Stimulated activated naive B cell treated with anti-CD40 and anti-IgM and Interleukin-4, amounts not matched to agents 10 μg/mL and 1 μg/mL and 100 μg/mL, for 72 hours (primary cell): Measurements from ENCODE around the gene SLC25A12.
"Not testable (repeated sequence)": the region's sequence is repeated elsewhere in the genome, so short reads cannot be mapped to it uniquely, and the experiment has no call there.

ENCODE experiments used
- ATAC-seq, 2 donors: fragments of 150-1000 bp; cut with Tn5 transposase; replicated peaks; 2 replicates each; pipeline ENCODE4 v1.10.0; 2021; ENCODE audit warnings: moderate library complexity in 1 of 2
- DNase-seq: peaks from one replicate; pipeline ENCODE4 v3.0.0; 2021
- H3K27ac Mint-ChIP-seq: one replicate; pipeline ENCODE4 v1.8.0; 2022; ENCODE audit warnings: mild to moderate bottlenecking, mixed read lengths
- H3K27me3 Mint-ChIP-seq, 2 donors: one replicate each; pipeline ENCODE4 v1.8.0; 2022; ENCODE audit warnings: mixed read lengths in 2 of 2
- H3K36me3 Mint-ChIP-seq, 2 donors: one replicate each; pipeline ENCODE4 v1.8.0; 2022; ENCODE audit warnings: mixed read lengths in 2 of 2, mild to moderate bottlenecking in 1 of 2
- H3K4me1 Mint-ChIP-seq, 2 donors: one replicate each; pipeline ENCODE4 v1.8.0; 2022; ENCODE audit warnings: mixed read lengths in 2 of 2, mild to moderate bottlenecking in 1 of 2
- H3K4me3 Mint-ChIP-seq, 2 donors: one replicate each; pipeline ENCODE4 v1.8.0; 2022; ENCODE audit warnings: mild to moderate bottlenecking in 2 of 2, mixed read lengths in 2 of 2, moderate library complexity in 1 of 2
- H3K9me3 Mint-ChIP-seq, 2 donors: one replicate each; pipeline ENCODE4 v1.8.0; 2022; ENCODE audit warnings: mixed read lengths in 2 of 2, mild to moderate bottlenecking in 1 of 2

Gene SLC25A12

DNA sequence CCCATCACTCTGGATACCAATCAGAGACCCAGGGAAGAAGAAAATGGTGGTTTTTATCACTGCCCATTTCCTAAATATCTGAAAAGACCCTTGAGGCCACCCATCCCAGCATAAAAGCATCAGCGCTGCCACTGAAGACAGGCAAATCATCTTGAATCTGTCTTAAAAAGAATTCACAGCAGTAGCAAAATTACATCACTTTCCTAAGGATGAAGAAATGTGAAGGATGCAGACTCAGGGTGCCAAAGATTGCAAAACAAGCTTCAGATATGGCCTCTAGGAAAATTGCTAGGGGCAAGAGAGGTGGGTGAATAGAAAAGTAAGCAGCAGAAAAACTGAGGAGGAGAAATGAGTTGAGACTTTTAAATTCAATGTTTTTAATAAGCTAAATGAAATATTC lies 70.0 kb downstream of the SLC25A12 start:
- peaks cover 0 to 4% of the 10 kb centered on the region in 2 donors for H3K4me1 Mint-ChIP-seq
- no peak for ATAC-seq
- peaks cover 29 to 52% of the 10 kb centered on the region in 2 donors for H3K36me3 Mint-ChIP-seq
- H3K9me3 Mint-ChIP-seq: no peaks in the 10 kb centered on the region
- no peak overlapping the region for H3K27ac Mint-ChIP-seq
- H3K4me3 Mint-ChIP-seq: no peak overlapping the region
- no peak for DNase-seq
- no peaks in the 10 kb centered on the region for H3K27me3 Mint-ChIP-seq

DNA sequence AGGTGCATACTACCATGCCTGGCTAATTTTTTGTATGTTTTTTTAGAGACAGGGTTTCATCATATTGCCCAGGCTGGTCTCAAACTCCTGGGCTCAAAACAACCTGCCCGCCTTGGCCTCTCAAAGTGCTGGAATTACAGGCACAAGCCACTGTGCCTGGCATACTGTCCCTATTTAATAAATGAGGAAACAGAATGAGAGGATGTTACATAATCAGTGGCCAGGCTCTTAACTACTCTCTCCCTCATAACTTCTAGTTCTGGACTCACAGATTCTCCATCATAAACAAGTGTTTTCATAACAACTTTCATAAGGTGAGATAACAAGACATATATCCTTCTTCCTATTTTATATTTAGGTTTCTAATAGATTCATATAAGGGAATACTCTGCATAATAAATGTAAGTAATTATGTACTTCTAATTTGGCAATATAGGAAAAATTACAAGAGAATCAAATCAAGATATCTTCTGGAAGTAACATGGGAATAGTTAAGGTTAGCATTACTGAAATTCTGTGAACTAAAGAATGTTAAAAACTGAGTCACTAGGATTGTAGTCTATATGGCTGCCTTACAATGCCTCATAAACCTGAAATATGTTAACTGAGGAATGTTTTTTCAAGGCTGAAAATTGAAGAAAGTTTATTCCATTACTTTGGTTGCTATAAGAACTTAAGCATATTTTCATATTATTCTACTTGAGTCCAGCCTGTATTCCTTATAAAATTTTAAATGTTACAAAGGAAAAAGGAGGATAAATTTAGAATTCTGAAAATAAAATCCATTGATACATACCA lies 71.3 kb downstream of the SLC25A12 start:
- no peak for ATAC-seq
- Mint-ChIP-seq H3K4me3 (no peak overlapping the region), H3K4me1 (peaks cover 0 to 1% of the 10 kb centered on the region in 2 donors), H3K9me3 (no peaks in the 10 kb centered on the region), H3K27ac (no peak overlapping the region), H3K36me3 (peaks cover 24 to 42% of the 10 kb centered on the region in 2 donors), H3K27me3 (no peaks in the 10 kb centered on the region)
- DNase-seq: no peak

DNA sequence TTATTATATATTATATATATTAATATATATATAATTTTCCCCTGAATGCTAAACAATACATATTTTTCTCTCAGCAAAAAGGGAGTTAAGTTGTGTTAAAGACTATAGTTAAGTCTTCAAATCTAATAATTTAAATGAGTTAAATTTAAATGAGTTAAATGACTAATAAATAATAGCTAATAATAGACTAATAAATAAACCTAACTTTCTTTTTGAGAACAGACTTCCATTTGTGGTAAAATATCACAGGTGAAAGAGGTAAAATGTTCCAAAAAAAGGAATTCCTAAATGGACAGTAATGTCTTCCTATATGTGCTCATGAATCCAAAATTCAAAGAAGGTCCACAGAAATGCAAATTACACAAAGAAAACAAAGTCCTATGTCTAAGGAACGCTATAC lies 74.6 kb downstream of the SLC25A12 start:
- Mint-ChIP-seq H3K27me3 (no peaks in the 10 kb centered on the region), H3K4me1 (no peaks in the 10 kb centered on the region), H3K4me3 (no peak overlapping the region), H3K27ac (no peak overlapping the region), H3K36me3 (peaks cover 15 to 36% of the 10 kb centered on the region in 2 donors), H3K9me3 (no peaks in the 10 kb centered on the region)
- no peak for DNase-seq
- ATAC-seq: no peak

DNA sequence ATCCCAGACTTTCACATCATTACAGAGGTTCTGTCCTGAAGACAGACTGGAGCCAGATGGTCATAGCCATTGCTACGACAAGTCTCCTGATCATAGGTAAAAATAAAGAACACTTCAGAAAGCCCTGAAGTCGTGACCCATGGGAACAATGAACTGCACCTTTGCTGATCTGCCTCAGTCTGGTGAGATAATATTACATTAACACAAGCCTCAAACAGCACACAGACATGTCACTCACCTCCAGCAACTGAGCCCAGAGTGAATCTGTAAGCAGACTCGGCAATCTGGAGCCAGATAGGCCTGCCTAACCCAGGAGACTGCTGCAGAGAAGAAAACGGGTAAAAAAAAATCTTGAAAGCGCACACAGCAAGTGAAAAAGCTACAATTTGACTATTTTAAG lies 79.2 kb downstream of the SLC25A12 start:
- Mint-ChIP-seq H3K4me3 (no peak overlapping the region), H3K4me1 (no peaks in the 10 kb centered on the region), H3K9me3 (no peaks in the 10 kb centered on the region), H3K27ac (no peak overlapping the region), H3K27me3 (no peaks in the 10 kb centered on the region), H3K36me3 (peaks cover 13 to 33% of the 10 kb centered on the region in 2 donors)
- no peak for ATAC-seq
- DNase-seq: no peak

DNA sequence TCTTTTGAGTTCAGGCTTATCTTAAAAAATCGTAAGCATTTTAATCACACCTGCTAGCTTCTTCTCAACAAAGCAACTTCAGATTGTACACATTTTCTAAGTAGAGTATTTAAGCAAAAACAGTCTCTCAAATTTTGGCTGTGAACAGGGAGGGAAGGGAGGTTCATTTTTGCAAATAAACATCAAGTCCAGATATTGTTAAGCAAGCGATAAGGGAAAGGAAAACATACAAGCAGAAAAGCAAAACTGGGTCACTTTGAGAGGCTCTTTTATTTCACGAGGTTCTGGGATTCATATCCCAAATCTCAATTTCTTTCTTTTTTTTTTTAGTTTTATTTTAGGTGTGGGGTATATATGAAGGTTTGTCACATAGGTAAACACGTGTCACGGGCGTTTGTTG lies 79.9 kb downstream of the SLC25A12 start:
- Mint-ChIP-seq H3K27ac (no peak overlapping the region), H3K9me3 (no peaks in the 10 kb centered on the region), H3K27me3 (no peaks in the 10 kb centered on the region), H3K36me3 (peaks cover 15 to 38% of the 10 kb centered on the region in 2 donors), H3K4me3 (no peak overlapping the region), H3K4me1 (no peaks in the 10 kb centered on the region)
- DNase-seq (no peak), ATAC-seq (no peak)

DNA sequence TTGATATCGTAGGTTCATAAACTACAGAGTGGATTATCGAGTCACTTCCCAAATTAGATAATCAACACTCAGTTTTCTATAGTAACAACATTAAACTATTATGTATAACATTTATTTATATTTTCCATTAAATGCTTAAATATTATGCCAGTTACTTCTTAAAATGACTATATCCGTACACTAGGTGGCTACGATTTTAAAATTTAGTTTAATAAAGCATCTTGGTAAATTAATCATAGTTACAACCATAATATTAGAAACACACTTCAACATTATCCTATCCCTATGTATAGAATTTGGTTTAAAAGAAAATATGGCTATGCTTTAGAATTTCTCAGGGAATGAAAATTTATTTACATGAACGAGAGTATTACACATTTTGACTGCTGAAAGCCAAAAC lies 80.3 kb downstream of the SLC25A12 start:
- H3K4me1 Mint-ChIP-seq: no peaks in the 10 kb centered on the region
- no peak overlapping the region for H3K4me3 Mint-ChIP-seq
- H3K36me3 Mint-ChIP-seq: peaks cover 18 to 42% of the 10 kb centered on the region in 2 donors
- H3K27me3 Mint-ChIP-seq: no peaks in the 10 kb centered on the region
- no peak for ATAC-seq
- no peaks in the 10 kb centered on the region for H3K9me3 Mint-ChIP-seq
- no peak overlapping the region for H3K27ac Mint-ChIP-seq
- DNase-seq: no peak

DNA sequence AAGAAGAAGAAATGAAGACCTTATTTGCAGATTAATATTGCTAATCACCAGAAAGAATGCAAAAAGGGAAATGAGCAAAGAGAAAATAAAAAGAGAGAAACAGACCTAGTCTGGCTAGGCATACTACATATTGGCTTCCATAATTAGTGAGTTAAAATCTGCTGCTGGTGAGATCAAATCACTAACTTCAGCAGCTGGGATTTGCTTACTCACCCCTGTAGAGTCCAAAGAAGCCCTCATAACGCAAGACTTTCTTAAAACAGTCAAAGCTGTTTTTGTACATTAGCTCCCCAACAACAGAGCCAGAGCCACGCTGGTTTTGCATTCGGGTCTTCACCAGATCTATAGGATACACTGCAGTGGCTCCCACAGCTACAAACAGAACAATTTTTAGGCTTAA lies 80.9 kb downstream of the SLC25A12 start:
- no peak for ATAC-seq
- H3K36me3 Mint-ChIP-seq: peaks cover 15 to 38% of the 10 kb centered on the region in 2 donors
- H3K9me3 Mint-ChIP-seq: no peaks in the 10 kb centered on the region
- no peak for DNase-seq
- H3K4me3 Mint-ChIP-seq: no peak overlapping the region
- H3K27me3 Mint-ChIP-seq: no peaks in the 10 kb centered on the region
- no peaks in the 10 kb centered on the region for H3K4me1 Mint-ChIP-seq
- H3K27ac Mint-ChIP-seq: no peak overlapping the region

DNA sequence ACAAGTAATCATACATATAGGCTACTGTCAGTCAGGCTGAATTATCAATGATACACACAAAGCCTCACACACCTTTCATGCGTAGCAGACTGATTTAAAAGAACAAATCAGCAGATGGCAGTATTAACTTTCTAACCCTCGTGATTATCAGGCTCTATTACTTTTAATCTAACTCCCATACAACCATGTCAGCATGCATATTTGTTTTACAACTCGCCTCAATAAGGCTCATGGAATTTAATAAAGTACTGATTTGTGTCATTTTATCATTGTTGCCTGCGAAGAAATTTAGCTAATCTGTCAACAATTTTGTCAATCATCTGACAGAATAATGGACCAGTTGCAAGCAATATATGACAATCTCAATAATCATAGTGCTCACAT lies 82.8 kb downstream of the SLC25A12 start:
- Mint-ChIP-seq H3K27me3 (no peaks in the 10 kb centered on the region), H3K27ac (no peak overlapping the region)

DNA sequence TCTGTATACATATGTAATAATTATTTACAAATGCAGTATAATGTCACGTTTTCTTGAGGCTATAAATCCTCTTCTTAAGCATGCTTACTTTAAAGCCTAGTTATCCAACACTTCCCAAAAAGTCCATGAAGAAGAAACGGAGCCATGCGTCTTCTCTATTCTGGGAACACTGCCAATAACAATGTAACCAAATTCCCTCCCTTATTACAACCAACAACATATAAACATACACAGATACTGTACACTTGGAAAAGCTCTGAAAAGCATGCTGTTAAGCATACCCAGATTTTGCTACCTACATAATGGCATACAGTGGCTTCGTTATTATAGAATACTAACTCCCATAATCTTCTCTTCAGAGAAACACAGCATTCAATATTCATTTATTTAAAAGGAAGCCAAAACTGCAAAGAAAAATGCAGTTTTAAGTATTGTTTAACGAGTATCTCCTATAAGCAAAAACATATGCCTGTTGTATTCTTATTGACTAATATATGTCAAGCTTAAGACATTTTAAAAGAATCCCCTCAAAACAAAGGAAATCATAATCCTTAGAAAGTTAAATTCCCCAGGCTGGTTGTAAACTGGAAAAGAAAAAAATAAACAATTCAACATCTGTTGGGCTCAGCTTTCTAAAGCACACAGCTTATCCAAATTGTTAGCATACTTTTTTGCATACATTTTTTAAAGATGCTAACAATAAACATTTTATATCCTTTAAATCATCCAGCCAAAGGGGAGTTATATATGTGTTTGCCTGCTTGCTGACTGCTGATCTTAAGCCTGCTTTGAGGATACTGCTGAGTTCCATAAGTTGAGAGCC lies 83.4 kb downstream of the SLC25A12 start:
- ATAC-seq: no peak

More for the DNA sequence above, 82.8 kb downstream of the SLC25A12 start:
- Mint-ChIP-seq H3K4me3 (no peak overlapping the region), H3K4me1 (no peaks in the 10 kb centered on the region), H3K36me3 (peaks cover 17 to 41% of the 10 kb centered on the region in 2 donors), H3K9me3 (no peaks in the 10 kb centered on the region)
- ATAC-seq (no peak), DNase-seq (no peak)

DNA sequence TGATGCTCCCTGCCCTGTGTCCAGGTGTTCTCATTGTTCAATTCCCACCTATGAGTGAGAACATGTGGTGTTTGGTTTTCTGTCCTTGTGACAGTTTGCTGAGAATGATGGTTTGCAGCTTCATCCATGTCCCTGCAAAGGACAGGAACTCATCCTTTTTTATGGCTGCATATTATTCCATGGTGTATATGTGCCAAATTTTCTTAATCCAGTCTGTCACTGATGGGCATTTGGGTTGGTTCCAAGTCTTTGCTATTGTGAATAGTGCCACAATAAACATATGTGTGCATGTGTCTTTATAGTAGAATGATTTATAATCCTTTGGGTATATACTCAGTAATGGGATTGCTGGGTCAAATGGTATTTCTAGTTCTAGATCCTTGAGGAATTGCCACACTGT lies 85.2 kb downstream of the SLC25A12 start:
- not testable (repeated sequence) for H3K4me3 Mint-ChIP-seq, H3K27ac Mint-ChIP-seq, H3K4me1 Mint-ChIP-seq, ATAC-seq, H3K9me3 Mint-ChIP-seq, H3K27me3 Mint-ChIP-seq, DNase-seq
- H3K36me3 Mint-ChIP-seq: peaks cover 27 to 46% of the 10 kb centered on the region in 2 donors

More for the DNA sequence above, 83.4 kb downstream of the SLC25A12 start:
- no peak for DNase-seq
- Mint-ChIP-seq H3K9me3 (no peaks in the 10 kb centered on the region), H3K36me3 (peaks cover 21 to 47% of the 10 kb centered on the region in 2 donors), H3K27ac (no peak overlapping the region), H3K4me3 (no peak overlapping the region), H3K4me1 (no peaks in the 10 kb centered on the region), H3K27me3 (no peaks in the 10 kb centered on the region)

DNA sequence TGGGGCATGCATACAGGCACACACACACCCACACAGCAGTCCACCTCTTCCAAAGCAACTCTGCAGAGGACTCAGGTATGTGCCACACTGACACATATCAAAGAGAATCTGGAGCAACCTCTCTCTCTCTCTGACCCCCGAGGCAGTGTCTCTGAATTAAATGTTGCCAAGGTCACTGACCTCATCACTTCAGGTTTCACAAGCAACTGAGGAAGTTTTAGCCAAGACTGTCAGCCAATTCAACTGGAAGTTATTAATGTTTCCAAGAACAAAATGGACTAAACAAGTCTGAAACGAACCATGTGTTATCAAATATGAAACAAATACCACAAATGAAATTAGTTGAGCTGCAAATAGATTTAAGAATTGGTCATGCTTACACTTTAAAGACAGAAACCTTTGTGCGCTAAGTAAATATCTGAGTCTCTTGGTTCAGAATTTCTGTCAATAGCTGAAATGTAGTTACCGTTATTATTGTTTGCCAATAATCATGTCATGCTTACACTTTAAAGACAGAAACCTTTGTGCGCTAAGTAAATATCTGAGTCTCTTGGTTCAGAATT lies 86.1 kb downstream of the SLC25A12 start:
- H3K9me3 Mint-ChIP-seq: no peaks in the 10 kb centered on the region

DNA sequence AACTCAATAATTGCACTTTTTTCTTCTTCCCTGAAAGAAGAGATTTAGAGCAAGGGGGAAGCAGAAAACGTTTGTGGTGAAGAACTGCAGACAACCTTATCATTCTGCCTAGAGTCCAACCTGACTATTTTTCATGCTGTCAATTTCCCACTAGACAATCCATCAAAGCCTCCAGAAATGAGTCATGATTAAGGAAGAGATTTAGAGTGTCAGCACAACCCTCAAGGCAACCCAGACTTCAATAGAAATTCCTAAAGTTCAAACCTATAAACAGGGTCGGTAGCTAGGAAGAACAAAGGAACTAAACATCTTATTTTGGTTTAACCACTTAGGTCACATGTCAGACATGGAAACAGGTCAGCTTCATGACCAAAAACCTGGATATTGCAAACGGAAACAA lies 86.9 kb downstream of the SLC25A12 start:
- no peak overlapping the region for H3K4me3 Mint-ChIP-seq
- H3K27me3 Mint-ChIP-seq: no peaks in the 10 kb centered on the region
- no peak overlapping the region for H3K27ac Mint-ChIP-seq
- ATAC-seq: no peak
- no peaks in the 10 kb centered on the region for H3K4me1 Mint-ChIP-seq
- DNase-seq: no peak
- peaks cover 23 to 54% of the 10 kb centered on the region in 2 donors for H3K36me3 Mint-ChIP-seq
- H3K9me3 Mint-ChIP-seq: no peaks in the 10 kb centered on the region

More for the DNA sequence above, 86.1 kb downstream of the SLC25A12 start:
- no peaks in the 10 kb centered on the region for H3K4me1 Mint-ChIP-seq
- H3K27ac Mint-ChIP-seq: no peak overlapping the region
- no peak for ATAC-seq
- no peak overlapping the region for H3K4me3 Mint-ChIP-seq
- H3K27me3 Mint-ChIP-seq: no peaks in the 10 kb centered on the region
- no peak for DNase-seq
- peaks cover 26 to 51% of the 10 kb centered on the region in 2 donors for H3K36me3 Mint-ChIP-seq

DNA sequence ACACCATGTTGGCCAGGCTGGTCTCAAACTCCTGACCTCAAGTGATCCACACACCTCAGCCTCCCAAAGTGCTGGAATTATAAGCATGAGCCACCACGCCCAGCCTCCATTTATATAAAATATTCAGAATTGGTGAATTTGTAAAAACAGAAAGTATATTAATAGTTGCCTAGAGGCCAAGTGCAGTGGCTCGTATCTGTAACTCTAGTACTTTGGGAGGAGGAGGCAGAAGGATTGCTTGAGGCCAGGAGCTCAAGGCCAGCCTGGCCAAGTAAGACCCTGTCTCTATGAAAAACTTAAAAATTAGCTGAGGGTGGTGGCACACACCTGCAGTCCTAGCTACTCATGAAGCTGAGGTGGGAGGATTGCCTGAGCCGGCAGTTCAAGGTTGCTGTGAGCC lies 89.6 kb downstream of the SLC25A12 start:
- H3K9me3 Mint-ChIP-seq: no peaks in the 10 kb centered on the region
- DNase-seq (no peak), ATAC-seq (no peak)
- H3K4me3 Mint-ChIP-seq: no peak overlapping the region
- H3K4me1 Mint-ChIP-seq: no peaks in the 10 kb centered on the region
- no peak overlapping the region for H3K27ac Mint-ChIP-seq
- H3K36me3 Mint-ChIP-seq: peaks cover 29 to 50% of the 10 kb centered on the region in 2 donors
- H3K27me3 Mint-ChIP-seq: no peaks in the 10 kb centered on the region

DNA sequence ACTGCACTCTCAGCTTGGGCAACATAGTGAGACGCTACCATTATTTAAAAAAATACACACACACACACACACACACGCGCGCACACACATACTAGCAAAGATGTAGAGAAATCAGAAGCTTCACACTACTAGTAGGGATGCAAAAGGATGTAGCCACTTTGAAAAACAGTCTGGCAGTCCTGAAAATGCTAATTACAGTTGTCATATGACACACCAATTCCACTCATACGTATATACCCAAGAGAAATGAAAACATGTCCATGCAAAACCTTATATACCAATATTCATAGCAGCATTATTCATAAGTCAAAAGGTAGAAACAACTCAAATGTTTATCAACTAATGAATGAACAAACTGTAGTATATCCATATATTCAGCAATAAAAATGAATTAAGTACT lies 90.3 kb downstream of the SLC25A12 start:
- Mint-ChIP-seq H3K36me3 (peaks cover 22 to 46% of the 10 kb centered on the region in 2 donors), H3K9me3 (no peaks in the 10 kb centered on the region), H3K27ac (no peak overlapping the region), H3K4me1 (no peaks in the 10 kb centered on the region), H3K27me3 (no peaks in the 10 kb centered on the region), H3K4me3 (no peak overlapping the region)
- ATAC-seq (no peak), DNase-seq (no peak)
